ENCODE data around the gene AOX1. TPM values are rescaled to one million over a fixed set of nuclear protein-coding genes. Genes with fewer than 3 reads are reported as not detected.

Gene AOX1
- total RNA-seq, 1 experiment from 2014 or later = 57.2 TPM

- intact Hi-C loops (cut with micrococcal nuclease) = no loop called here
- Histone ChIP-seq H3K36me3 (ENCODE audit: low read depth, low read length) (peaks cover 11% of the 10 kb centered on the region), H2AFZ (ENCODE audit: low read length) (no peak overlapping the region), H4K20me1 (ENCODE audit: low read length) (no peaks in the 10 kb centered on the region), H3K9me3 (ENCODE audit: low read length) (no peaks in the 10 kb centered on the region), H3K27me3 (ENCODE audit: low read length) (no peaks in the 10 kb centered on the region), H3K4me2 (ENCODE audit: low read length) (no peak overlapping the region), H3K4me3 (ENCODE audit: low read length) (no peak overlapping the region), H3K27ac (ENCODE audit: low read length) (no peak overlapping the region), H3K9ac (ENCODE audit: low read length) (no peak overlapping the region), H3K9me2 (replicated peaks; ENCODE audit: low read length) (0 out of 2 replicates have a peak, but pooled peaks cover 2% of the 10 kb centered on the region), H3K79me2 (ENCODE audit: low read length) (no peaks in the 10 kb centered on the region), H3F3A (ENCODE audit: low read length, unreplicated experiment) (no peaks in the 10 kb centered on the region), H3K4me1 (ENCODE audit: insufficient read depth, low read length) (peaks cover 4% of the 10 kb centered on the region; the same call in 1 of the 2 replicates)
- POLR2A ChIA-PET (ENCODE audit: unreplicated experiment) = no interaction called here
- no peak for DNase-seq
- no TSS peak for BruUV-seq (replicated peaks)
- no peak for TF ChIP-seq CTCF (conservative IDR thresholded peaks at IDR 0.05; ENCODE audit: low read depth, low read length)
- TF ChIP-seq EZH2phosphoT487 (IDR thresholded peaks at IDR 0.05; ENCODE audit: borderline replicate concordance, low read length) = no peak
- TF ChIP-seq EZH2 (IDR thresholded peaks at IDR 0.05; ENCODE audit: low read length, unreplicated experiment) = no peak
- no peak for ATAC-seq
- CTCF ChIA-PET = no interaction called here
Observed at GRCh38 chr2:200649724-200650123, 63.9 kb downstream of the AOX1 start.

GRCh38 chr2:200650195-200650594 is 64.4 kb downstream of the AOX1 start:
- no peak overlapping the region for H3K27ac ChIP-seq (ENCODE audit: low read length)
- no peak overlapping the region for H3K4me2 ChIP-seq (ENCODE audit: low read length)
- H3K4me3 ChIP-seq (ENCODE audit: low read length) = no peak overlapping the region
- H2AFZ ChIP-seq (ENCODE audit: low read length) = no peak overlapping the region
- ChIA-PET POLR2A (ENCODE audit: unreplicated experiment) (no interaction called here), CTCF (no interaction called here)
- ATAC-seq (no peak), DNase-seq (no peak)
- 0 out of 2 replicates have a peak, but pooled peaks cover 2% of the 10 kb centered on the region for H3K9me2 ChIP-seq (replicated peaks; ENCODE audit: low read length)
- no peak overlapping the region for H3K9ac ChIP-seq (ENCODE audit: low read length)
- H3K79me2 ChIP-seq (ENCODE audit: low read length) = no peaks in the 10 kb centered on the region
- TF ChIP-seq CTCF (conservative IDR thresholded peaks at IDR 0.05; ENCODE audit: low read depth, low read length) (no peak), EZH2phosphoT487 (IDR thresholded peaks at IDR 0.05; ENCODE audit: borderline replicate concordance, low read length) (no peak), EZH2 (IDR thresholded peaks at IDR 0.05; ENCODE audit: low read length, unreplicated experiment) (no peak)
- H3K9me3 ChIP-seq (ENCODE audit: low read length) = no peaks in the 10 kb centered on the region
- peaks cover 11% of the 10 kb centered on the region for H3K36me3 ChIP-seq (ENCODE audit: low read depth, low read length)
- intact Hi-C loops (cut with micrococcal nuclease) = no loop called here
- H3K27me3 ChIP-seq (ENCODE audit: low read length) = no peaks in the 10 kb centered on the region
- peaks cover 4% of the 10 kb centered on the region; the same call in 1 of the 2 replicates for H3K4me1 ChIP-seq (ENCODE audit: insufficient read depth, low read length)
- no peaks in the 10 kb centered on the region for H4K20me1 ChIP-seq (ENCODE audit: low read length)
- no peaks in the 10 kb centered on the region for H3F3A ChIP-seq (ENCODE audit: low read length, unreplicated experiment)
- no TSS peak for BruUV-seq (replicated peaks)

GRCh38 chr2:200652158-200652557 is 66.3 kb downstream of the AOX1 start:
- no peak for ATAC-seq
- H3K79me2 ChIP-seq (ENCODE audit: low read length) = no peaks in the 10 kb centered on the region
- no peaks in the 10 kb centered on the region for H4K20me1 ChIP-seq (ENCODE audit: low read length)
- intact Hi-C loops (cut with micrococcal nuclease) = no loop called here
- no peak for DNase-seq
- H3K36me3 ChIP-seq (ENCODE audit: low read depth, low read length) = peaks cover 11% of the 10 kb centered on the region
- H3K4me3 ChIP-seq (ENCODE audit: low read length) = no peak overlapping the region
- H2AFZ ChIP-seq (ENCODE audit: low read length) = no peak overlapping the region
- BruUV-seq (replicated peaks) = no TSS peak
- no peak overlapping the region for H3K9ac ChIP-seq (ENCODE audit: low read length)
- no peaks in the 10 kb centered on the region for H3K27me3 ChIP-seq (ENCODE audit: low read length)
- no peak overlapping the region for H3K4me2 ChIP-seq (ENCODE audit: low read length)
- TF ChIP-seq EZH2phosphoT487 (IDR thresholded peaks at IDR 0.05; ENCODE audit: borderline replicate concordance, low read length) (no peak), CTCF (conservative IDR thresholded peaks at IDR 0.05; ENCODE audit: low read depth, low read length) (no peak)
- POLR2A ChIA-PET (ENCODE audit: unreplicated experiment) = no interaction called here
- peaks cover 4% of the 10 kb centered on the region; the same call in 1 of the 2 replicates for H3K4me1 ChIP-seq (ENCODE audit: insufficient read depth, low read length)
- no peaks in the 10 kb centered on the region for H3F3A ChIP-seq (ENCODE audit: low read length, unreplicated experiment)
- CTCF ChIA-PET = no interaction called here
- H3K9me3 ChIP-seq (ENCODE audit: low read length) = no peaks in the 10 kb centered on the region
- 0 out of 2 replicates have a peak, but pooled peaks cover 2% of the 10 kb centered on the region for H3K9me2 ChIP-seq (replicated peaks; ENCODE audit: low read length)
- no peak overlapping the region for H3K27ac ChIP-seq (ENCODE audit: low read length)
